GM12801 (cell line): ENCODE results near the gene SLC23A3.

Experiments used
- TF ChIP-seq, protein P1 (sequence below): IDR thresholded peaks from one replicate; pipeline ENCODE4 v1.5.1; 2011; ENCODE audit warnings: control low read depth; ENCODE audit not compliant: insufficient read length; ENCODE audit errors: extremely low read depth

Gene SLC23A3, protein sequence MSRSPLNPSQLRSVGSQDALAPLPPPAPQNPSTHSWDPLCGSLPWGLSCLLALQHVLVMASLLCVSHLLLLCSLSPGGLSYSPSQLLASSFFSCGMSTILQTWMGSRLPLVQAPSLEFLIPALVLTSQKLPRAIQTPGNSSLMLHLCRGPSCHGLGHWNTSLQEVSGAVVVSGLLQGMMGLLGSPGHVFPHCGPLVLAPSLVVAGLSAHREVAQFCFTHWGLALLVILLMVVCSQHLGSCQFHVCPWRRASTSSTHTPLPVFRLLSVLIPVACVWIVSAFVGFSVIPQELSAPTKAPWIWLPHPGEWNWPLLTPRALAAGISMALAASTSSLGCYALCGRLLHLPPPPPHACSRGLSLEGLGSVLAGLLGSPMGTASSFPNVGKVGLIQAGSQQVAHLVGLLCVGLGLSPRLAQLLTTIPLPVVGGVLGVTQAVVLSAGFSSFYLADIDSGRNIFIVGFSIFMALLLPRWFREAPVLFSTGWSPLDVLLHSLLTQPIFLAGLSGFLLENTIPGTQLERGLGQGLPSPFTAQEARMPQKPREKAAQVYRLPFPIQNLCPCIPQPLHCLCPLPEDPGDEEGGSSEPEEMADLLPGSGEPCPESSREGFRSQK

DNA sequence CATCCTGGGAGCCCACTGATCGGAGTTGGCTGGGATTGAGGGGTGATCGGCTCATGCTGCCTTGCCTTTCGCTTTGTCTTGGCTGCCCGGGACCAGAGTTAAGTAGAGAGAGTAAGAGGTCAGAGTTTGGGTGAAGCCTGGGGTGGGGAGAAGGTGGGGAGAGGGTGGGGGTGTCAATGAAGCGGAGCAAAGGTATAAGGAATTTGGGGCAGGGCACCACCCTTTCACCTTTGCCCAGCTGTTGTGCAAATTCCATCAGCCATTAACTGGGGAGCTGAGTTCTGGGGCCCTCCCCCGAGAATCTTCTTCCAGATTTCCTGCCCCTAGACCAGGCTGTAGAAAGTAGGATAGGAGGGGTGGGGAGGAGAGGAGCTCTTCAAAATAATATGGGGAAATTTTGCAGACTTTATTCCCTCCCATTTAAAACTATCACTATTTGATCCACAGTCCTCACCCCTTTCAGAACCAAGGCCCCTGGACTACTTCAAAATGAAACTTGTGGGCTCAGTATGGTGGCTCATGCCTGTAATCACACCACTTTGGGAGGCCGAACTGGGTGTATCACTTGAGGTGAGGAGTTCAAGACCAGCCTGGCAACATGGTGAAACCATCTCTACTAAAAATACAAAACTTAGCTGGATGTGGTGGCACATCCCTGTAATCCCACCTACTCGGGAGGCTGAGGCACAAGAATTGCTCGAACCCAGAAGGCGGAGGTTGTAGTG is at the start of gene SLC23A3:
TSS of gene SLC23A3 (minus strand) at position 100 of the 725 bp plus-strand sequence. CDS start at position 55, 45 bp downstream.
- TF ChIP-seq, protein P1, sequence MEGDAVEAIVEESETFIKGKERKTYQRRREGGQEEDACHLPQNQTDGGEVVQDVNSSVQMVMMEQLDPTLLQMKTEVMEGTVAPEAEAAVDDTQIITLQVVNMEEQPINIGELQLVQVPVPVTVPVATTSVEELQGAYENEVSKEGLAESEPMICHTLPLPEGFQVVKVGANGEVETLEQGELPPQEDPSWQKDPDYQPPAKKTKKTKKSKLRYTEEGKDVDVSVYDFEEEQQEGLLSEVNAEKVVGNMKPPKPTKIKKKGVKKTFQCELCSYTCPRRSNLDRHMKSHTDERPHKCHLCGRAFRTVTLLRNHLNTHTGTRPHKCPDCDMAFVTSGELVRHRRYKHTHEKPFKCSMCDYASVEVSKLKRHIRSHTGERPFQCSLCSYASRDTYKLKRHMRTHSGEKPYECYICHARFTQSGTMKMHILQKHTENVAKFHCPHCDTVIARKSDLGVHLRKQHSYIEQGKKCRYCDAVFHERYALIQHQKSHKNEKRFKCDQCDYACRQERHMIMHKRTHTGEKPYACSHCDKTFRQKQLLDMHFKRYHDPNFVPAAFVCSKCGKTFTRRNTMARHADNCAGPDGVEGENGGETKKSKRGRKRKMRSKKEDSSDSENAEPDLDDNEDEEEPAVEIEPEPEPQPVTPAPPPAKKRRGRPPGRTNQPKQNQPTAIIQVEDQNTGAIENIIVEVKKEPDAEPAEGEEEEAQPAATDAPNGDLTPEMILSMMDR, result no peak

DNA sequence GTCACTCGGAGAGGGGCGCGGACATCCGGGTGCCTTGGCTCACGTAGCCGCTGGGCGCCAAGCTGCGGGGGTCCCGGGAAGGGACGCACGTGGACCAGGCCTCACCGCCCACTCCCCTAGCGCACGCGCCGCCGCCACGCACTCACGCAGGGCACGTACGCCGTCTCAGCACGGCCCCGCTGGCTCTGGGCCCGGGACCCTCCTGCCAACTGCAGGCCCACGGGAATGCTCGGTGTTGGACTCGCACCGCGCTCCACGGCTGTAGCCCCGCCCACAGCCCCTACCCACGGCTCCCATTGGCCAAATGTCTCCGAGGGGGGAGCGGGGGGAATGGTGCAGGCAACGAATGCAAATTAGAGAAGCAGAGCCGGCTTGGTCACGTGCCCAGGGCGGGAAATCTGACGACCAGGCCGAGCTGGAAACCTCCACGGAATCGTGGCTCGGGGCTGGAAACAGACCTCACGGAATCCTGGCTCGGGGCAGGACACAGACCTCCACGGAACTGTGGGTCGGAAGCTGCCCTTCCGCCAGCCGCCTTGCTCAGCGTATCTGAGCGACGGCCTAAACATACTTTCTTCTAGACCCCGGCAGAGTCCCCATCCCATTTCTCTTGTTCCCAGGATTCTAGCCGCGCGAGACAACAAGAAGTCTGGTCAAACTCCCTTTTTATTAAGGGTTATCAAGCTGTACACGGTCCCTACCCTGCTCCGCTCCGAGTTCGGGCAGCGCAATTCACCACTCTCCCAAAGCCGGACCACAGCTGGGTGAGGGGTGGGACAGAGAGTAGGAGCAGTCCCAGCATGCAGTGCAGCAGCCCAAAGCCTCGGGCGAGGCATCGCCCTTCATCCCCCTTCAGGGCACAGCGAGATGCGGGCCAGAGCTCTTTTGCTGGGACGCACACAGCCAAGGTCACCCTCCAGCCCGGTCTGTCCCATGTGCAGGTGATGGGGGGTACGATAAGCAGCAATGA is 49.2 kb upstream of the SLC23A3 start, which contains the start of gene ABCB6:
TSS of gene ABCB6 (minus strand) at position 227 of the 970 bp plus-strand sequence. CDS start 285 bp downstream, outside the sequence.
- TF ChIP-seq, protein P1, result no peak

DNA sequence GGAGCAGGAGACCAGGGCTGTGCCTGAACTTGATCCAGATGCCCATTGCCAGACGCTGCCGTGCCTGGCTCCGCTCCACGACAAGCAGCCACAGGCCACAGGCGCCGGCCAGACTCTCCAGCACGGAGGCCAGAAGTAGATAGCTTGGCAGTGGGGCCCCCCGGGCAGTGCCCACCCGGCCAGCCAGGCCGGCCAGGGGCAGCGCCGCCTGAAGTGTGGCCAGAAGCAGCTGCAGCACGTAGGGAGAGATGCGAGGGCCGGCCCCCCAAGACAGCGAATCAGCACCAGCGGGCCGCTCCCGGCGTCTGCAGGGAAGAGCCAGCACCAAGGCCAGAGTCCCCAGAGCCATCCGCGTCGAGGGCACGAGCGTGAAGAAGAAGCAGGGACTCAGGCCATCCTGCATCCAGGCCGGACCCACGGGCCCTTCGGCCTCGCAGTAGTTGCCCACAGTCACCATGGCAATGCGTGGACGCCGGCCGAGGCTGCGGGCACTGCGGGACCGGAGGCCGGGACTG is 48.4 kb upstream of the SLC23A3 start:
- TF ChIP-seq, protein P1, result no peak

DNA sequence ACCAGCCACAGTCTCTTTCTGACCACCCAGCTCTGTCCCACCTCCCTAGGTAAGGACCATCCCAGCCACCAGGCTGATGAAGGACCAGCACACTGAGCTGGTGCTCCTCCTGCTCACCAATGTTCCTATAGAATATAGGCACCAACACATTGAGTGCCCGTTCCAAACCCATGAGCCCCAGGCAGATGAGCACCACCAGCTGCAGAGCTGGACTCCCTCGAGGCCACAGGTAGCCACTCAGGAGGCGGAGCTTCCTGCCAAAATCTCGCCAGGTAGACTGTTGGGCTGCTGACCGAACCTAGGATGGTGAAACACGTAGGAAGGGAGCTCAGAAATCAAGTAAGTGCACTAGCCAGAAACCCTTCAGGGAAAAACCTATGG is 46.7 kb upstream of the SLC23A3 start:
- TF ChIP-seq, protein P1, result no peak

DNA sequence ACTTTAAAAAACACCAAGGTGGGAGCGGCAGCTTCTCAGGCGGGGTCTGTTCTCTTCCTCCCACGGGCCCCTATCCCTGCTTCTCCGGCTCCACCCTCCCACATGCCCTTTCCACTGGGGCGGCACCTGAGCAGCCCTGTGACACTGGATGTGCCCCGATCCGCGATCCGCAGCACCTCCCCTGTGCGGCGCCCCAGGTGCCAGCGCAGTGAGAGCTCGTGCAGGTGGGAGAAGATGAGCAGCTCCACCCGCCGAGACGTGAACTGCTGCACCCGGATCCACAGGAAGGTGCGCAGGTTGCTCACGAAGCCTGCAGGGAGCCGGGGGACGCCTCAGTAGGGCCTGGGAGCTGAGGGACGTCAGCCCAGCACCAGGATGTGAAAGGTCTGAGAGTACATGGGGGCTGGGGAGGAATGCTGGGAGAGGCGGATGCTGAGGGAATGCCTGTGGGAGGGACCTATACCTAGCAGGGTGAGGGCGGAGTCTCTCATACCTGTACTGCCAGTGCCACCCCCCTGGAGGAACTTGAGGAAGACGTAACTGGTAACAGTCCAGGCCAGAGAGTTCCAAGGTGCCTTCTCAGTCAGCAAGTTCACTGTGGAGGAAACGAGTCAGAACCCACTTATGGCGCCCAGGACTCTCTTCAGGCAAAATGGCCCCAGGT is 46.2 kb upstream of the SLC23A3 start:
- TF ChIP-seq, protein P1, result no peak

DNA sequence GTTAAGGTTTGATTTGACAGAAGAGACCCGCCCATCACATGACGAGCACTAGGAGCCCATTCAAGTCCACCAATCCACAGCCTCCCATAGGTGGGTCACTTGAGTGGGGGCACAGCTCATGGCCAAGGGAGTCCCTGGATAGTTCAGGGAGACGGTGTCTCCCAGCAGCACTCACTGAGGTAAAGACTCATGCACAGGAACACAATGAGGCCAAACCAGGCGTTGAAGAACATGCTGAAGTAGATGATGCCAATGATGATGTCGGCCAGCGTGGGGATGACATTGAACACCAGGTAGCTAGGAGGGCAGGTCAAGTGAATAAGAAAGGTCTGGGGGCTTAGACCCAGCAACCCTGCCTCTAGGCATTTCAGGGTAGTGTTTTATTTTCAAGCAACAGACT is 45.0 kb upstream of the SLC23A3 start:
- TF ChIP-seq, protein P1, result no peak
